Measurements from ENCODE around the gene POU4F3.
A peak's percentile ranks its signal among the peaks of the same experiment; 100 is the strongest.
"Not testable (repeated sequence)": the region's sequence is repeated elsewhere in the genome, so short reads cannot be mapped to it uniquely, and the experiment has no call there.

Gene POU4F3

GRCh38 chr5:146338774-146339714, at the start of gene POU4F3:
TSS of gene POU4F3 (plus strand) at chr5:146338839. CDS start at chr5:146339113, 274 bp downstream.
- Histone ChIP-seq H3K36me3 (ENCODE audit: insufficient read depth, low read length) (no peaks in the 10 kb centered on the region), H3K4me1 (ENCODE audit: insufficient read depth, low read length) (peaks cover 4% of the 10 kb centered on the region; the same call in 1 of the 2 replicates), H3K9ac (ENCODE audit: low read depth, low read length) (peak within 1 kb of the TSS; percentile 48; the same call in 1 of the 2 replicates), H3K9me3 (ENCODE audit: control insufficient read depth, insufficient read depth, low read length) (no peaks in the 10 kb centered on the region)

- no peaks in the 10 kb centered on the region; the same call in 1 of the 2 replicates for H3K36me3 ChIP-seq (ENCODE audit: insufficient read depth, low read length)
- no peak overlapping the region for H3K9ac ChIP-seq (ENCODE audit: low read depth, low read length)
- no peaks in the 10 kb centered on the region for H3K9me3 ChIP-seq (ENCODE audit: control insufficient read depth, insufficient read depth, low read length)
- no peaks in the 10 kb centered on the region for H3K4me1 ChIP-seq (ENCODE audit: insufficient read depth, low read length)
Measured at GRCh38 chr5:146290318-146290717, 48.3 kb upstream of the POU4F3 start.

GRCh38 chr5:146291421-146292074, 47.1 kb upstream of the POU4F3 start:
- Histone ChIP-seq H3K36me3 (ENCODE audit: insufficient read depth, low read length) (no peaks in the 10 kb centered on the region; the same call in 1 of the 2 replicates), H3K9me3 (ENCODE audit: control insufficient read depth, insufficient read depth, low read length) (no peaks in the 10 kb centered on the region), H3K4me1 (ENCODE audit: insufficient read depth, low read length) (no peaks in the 10 kb centered on the region), H3K9ac (ENCODE audit: low read depth, low read length) (no peak overlapping the region)

GRCh38 chr5:146296245-146296644, 42.4 kb upstream of the POU4F3 start:
- Histone ChIP-seq H3K36me3 (ENCODE audit: insufficient read depth, low read length) (no peaks in the 10 kb centered on the region), H3K9me3 (ENCODE audit: control insufficient read depth, insufficient read depth, low read length) (no peaks in the 10 kb centered on the region), H3K4me1 (ENCODE audit: insufficient read depth, low read length) (no peaks in the 10 kb centered on the region), H3K9ac (ENCODE audit: low read depth, low read length) (no peak overlapping the region)

- not testable (repeated sequence) for H3K36me3 ChIP-seq (ENCODE audit: insufficient read depth, low read length); H3K9ac ChIP-seq (ENCODE audit: low read depth, low read length); H3K4me1 ChIP-seq (ENCODE audit: insufficient read depth, low read length); H3K9me3 ChIP-seq (ENCODE audit: control insufficient read depth, insufficient read depth, low read length)
Measured at GRCh38 chr5:146298920-146299319, 39.7 kb upstream of the POU4F3 start.

GRCh38 chr5:146301626-146302025, 37.0 kb upstream of the POU4F3 start:
- Histone ChIP-seq H3K9me3 (ENCODE audit: control insufficient read depth, insufficient read depth, low read length) (no peaks in the 10 kb centered on the region), H3K9ac (ENCODE audit: low read depth, low read length) (no peak overlapping the region), H3K36me3 (ENCODE audit: insufficient read depth, low read length) (no peaks in the 10 kb centered on the region), H3K4me1 (ENCODE audit: insufficient read depth, low read length) (no peaks in the 10 kb centered on the region)

GRCh38 chr5:146302406-146302805, 36.2 kb upstream of the POU4F3 start:
- Histone ChIP-seq H3K4me1 (ENCODE audit: insufficient read depth, low read length) (no peaks in the 10 kb centered on the region), H3K9ac (ENCODE audit: low read depth, low read length) (no peak overlapping the region), H3K9me3 (ENCODE audit: control insufficient read depth, insufficient read depth, low read length) (no peaks in the 10 kb centered on the region), H3K36me3 (ENCODE audit: insufficient read depth, low read length) (no peaks in the 10 kb centered on the region)

- Histone ChIP-seq H3K9me3 (ENCODE audit: control insufficient read depth, insufficient read depth, low read length) (no peaks in the 10 kb centered on the region), H3K9ac (ENCODE audit: low read depth, low read length) (no peak overlapping the region), H3K36me3 (ENCODE audit: insufficient read depth, low read length) (no peaks in the 10 kb centered on the region), H3K4me1 (ENCODE audit: insufficient read depth, low read length) (no peaks in the 10 kb centered on the region)
Measured at GRCh38 chr5:146306838-146307237, 31.8 kb upstream of the POU4F3 start.

- Histone ChIP-seq H3K36me3 (ENCODE audit: insufficient read depth, low read length) (no peaks in the 10 kb centered on the region), H3K9me3 (ENCODE audit: control insufficient read depth, insufficient read depth, low read length) (no peaks in the 10 kb centered on the region)
Measured at GRCh38 chr5:146307796-146308195, 30.8 kb upstream of the POU4F3 start.

GRCh38 chr5:146310540-146310939, 28.1 kb upstream of the POU4F3 start:
- Histone ChIP-seq H3K9ac (ENCODE audit: low read depth, low read length) (no peak overlapping the region), H3K36me3 (ENCODE audit: insufficient read depth, low read length) (no peaks in the 10 kb centered on the region), H3K9me3 (ENCODE audit: control insufficient read depth, insufficient read depth, low read length) (no peaks in the 10 kb centered on the region), H3K4me1 (ENCODE audit: insufficient read depth, low read length) (no peaks in the 10 kb centered on the region)

More at GRCh38 chr5:146307796-146308195, 30.8 kb upstream of the POU4F3 start:
- no peak overlapping the region for H3K9ac ChIP-seq (ENCODE audit: low read depth, low read length)
- no peaks in the 10 kb centered on the region for H3K4me1 ChIP-seq (ENCODE audit: insufficient read depth, low read length)

GRCh38 chr5:146311278-146311677, 27.4 kb upstream of the POU4F3 start:
- Histone ChIP-seq H3K36me3 (ENCODE audit: insufficient read depth, low read length) (no peaks in the 10 kb centered on the region), H3K4me1 (ENCODE audit: insufficient read depth, low read length) (no peaks in the 10 kb centered on the region), H3K9ac (ENCODE audit: low read depth, low read length) (no peak overlapping the region), H3K9me3 (ENCODE audit: control insufficient read depth, insufficient read depth, low read length) (no peaks in the 10 kb centered on the region)

GRCh38 chr5:146313027-146313426, 25.6 kb upstream of the POU4F3 start:
- Histone ChIP-seq H3K36me3 (ENCODE audit: insufficient read depth, low read length) (no peaks in the 10 kb centered on the region), H3K4me1 (ENCODE audit: insufficient read depth, low read length) (no peaks in the 10 kb centered on the region), H3K9me3 (ENCODE audit: control insufficient read depth, insufficient read depth, low read length) (no peaks in the 10 kb centered on the region), H3K9ac (ENCODE audit: low read depth, low read length) (no peak overlapping the region)

- Histone ChIP-seq H3K9ac (ENCODE audit: low read depth, low read length) (no peak overlapping the region), H3K36me3 (ENCODE audit: insufficient read depth, low read length) (no peaks in the 10 kb centered on the region), H3K4me1 (ENCODE audit: insufficient read depth, low read length) (no peaks in the 10 kb centered on the region), H3K9me3 (ENCODE audit: control insufficient read depth, insufficient read depth, low read length) (no peaks in the 10 kb centered on the region)
Measured at GRCh38 chr5:146321571-146321970, 17.1 kb upstream of the POU4F3 start.

- no peaks in the 10 kb centered on the region for H3K36me3 ChIP-seq (ENCODE audit: insufficient read depth, low read length)
- H3K9ac ChIP-seq (ENCODE audit: low read depth, low read length), result no peak overlapping the region
- H3K9me3 ChIP-seq (ENCODE audit: control insufficient read depth, insufficient read depth, low read length), result no peaks in the 10 kb centered on the region
- no peaks in the 10 kb centered on the region for H3K4me1 ChIP-seq (ENCODE audit: insufficient read depth, low read length)
Measured at GRCh38 chr5:146327257-146327870, 11.3 kb upstream of the POU4F3 start.
